ENCODE data around the gene PJA1.

PJA1 gene

GRCh38 chrX:69173906-69174305, 8.7 kb upstream of the PJA1 start:
- Histone ChIP-seq H2AK5ac (ENCODE audit: low read length, severe bottlenecking) (no peak overlapping the region), H2BK5ac (ENCODE audit: low read depth, low read length, poor library complexity, severe bottlenecking) (no peak overlapping the region), H2BK15ac (ENCODE audit: low read depth, poor library complexity, severe bottlenecking) (no peak overlapping the region), H3K79me1 (replicated peaks; ENCODE audit: low read length, poor library complexity, severe bottlenecking) (no peaks in the 10 kb centered on the region), H3K18ac (ENCODE audit: low read depth in 1 of 2, low read length in 2 of 2) (no peak overlapping the region), H3K14ac (ENCODE audit: low read length in 2 of 2) (no peak overlapping the region), H2AFZ (ENCODE audit: low read depth, low read length) (no peak overlapping the region), H3K4me2 (ENCODE audit: low read length, poor library complexity, severe bottlenecking) (no peak overlapping the region), H3K4ac (ENCODE audit: low read depth in 1 of 2, low read length in 2 of 2) (no peak overlapping the region), H2BK120ac (ENCODE audit: low read depth, low read length) (peak overlapping the region; percentile 19), H3K9me3 (ENCODE audit: control insufficient read depth, low read length) (peaks cover 27% of the 10 kb centered on the region), H3K36me3 (ENCODE audit: control insufficient read depth in 1 of 2, insufficient read depth in 2 of 2, low read depth in 1 of 2, low read length in 2 of 2) (no peaks in the 10 kb centered on the region), H4K8ac (ENCODE audit: low read length) (no peak overlapping the region), H3K23ac (ENCODE audit: low read length in 2 of 2) (no peak overlapping the region), H2BK12ac (ENCODE audit: low read length in 2 of 2) (no peak overlapping the region), H4K91ac (ENCODE audit: low read length) (no peak overlapping the region), H3K4me3 (ENCODE audit: insufficient read depth in 1 of 2, low read depth in 1 of 2, low read length in 2 of 2) (no peak overlapping the region), H3K4me1 (ENCODE audit: control insufficient read depth, insufficient read depth, low read depth, low read length) (peaks cover 2% of the 10 kb centered on the region), H3K27me3 (ENCODE audit: control insufficient read depth in 1 of 2, insufficient read depth in 1 of 2, low read length in 2 of 2) (peaks cover 6 to 63% of the 10 kb centered on the region in 2 experiments), H3K9ac (ENCODE audit: low read length) (no peak overlapping the region), H3K27ac (ENCODE audit: low read length, poor library complexity, severe bottlenecking) (no peak overlapping the region)
- no peak for DNase-seq
- whole genome bisulfite sequencing: 12% methylated on average over 19 of the region's 20 CpGs

- 86% methylated on average over 2 of the region's 3 CpGs for WGBS
- no peak overlapping the region for H3K27ac ChIP-seq (ENCODE audit: low read length, poor library complexity, severe bottlenecking)
- no peaks in the 10 kb centered on the region for H3K36me3 ChIP-seq (ENCODE audit: control insufficient read depth in 1 of 2, insufficient read depth in 2 of 2, low read depth in 1 of 2, low read length in 2 of 2)
- no peaks in the 10 kb centered on the region for H3K79me1 ChIP-seq (replicated peaks; ENCODE audit: low read length, poor library complexity, severe bottlenecking)
- no peak overlapping the region for H2AK5ac ChIP-seq (ENCODE audit: low read length, severe bottlenecking)
- peaks cover 6 to 57% of the 10 kb centered on the region in 2 experiments for H3K27me3 ChIP-seq (ENCODE audit: control insufficient read depth in 1 of 2, insufficient read depth in 1 of 2, low read length in 2 of 2)
- H2AFZ ChIP-seq (ENCODE audit: low read depth, low read length): no peak overlapping the region
- H3K9ac ChIP-seq (ENCODE audit: low read length): no peak overlapping the region
- H2BK120ac ChIP-seq (ENCODE audit: low read depth, low read length): no peak overlapping the region
- H4K8ac ChIP-seq (ENCODE audit: low read length): no peak overlapping the region
- H2BK12ac ChIP-seq (ENCODE audit: low read length in 2 of 2): no peak overlapping the region
- no peak overlapping the region for H3K4me3 ChIP-seq (ENCODE audit: insufficient read depth in 1 of 2, low read depth in 1 of 2, low read length in 2 of 2)
- no peak overlapping the region for H2BK5ac ChIP-seq (ENCODE audit: low read depth, low read length, poor library complexity, severe bottlenecking)
- no peak overlapping the region for H3K18ac ChIP-seq (ENCODE audit: low read depth in 1 of 2, low read length in 2 of 2)
- no peak overlapping the region for H3K14ac ChIP-seq (ENCODE audit: low read length in 2 of 2)
- DNase-seq: no peak
- no peak overlapping the region for H3K4ac ChIP-seq (ENCODE audit: low read depth in 1 of 2, low read length in 2 of 2)
- no peak overlapping the region for H2BK15ac ChIP-seq (ENCODE audit: low read depth, poor library complexity, severe bottlenecking)
- H3K9me3 ChIP-seq (ENCODE audit: control insufficient read depth, low read length): peaks cover 33% of the 10 kb centered on the region
- no peak overlapping the region for H3K4me2 ChIP-seq (ENCODE audit: low read length, poor library complexity, severe bottlenecking)
- no peak overlapping the region for H4K91ac ChIP-seq (ENCODE audit: low read length)
- H3K23ac ChIP-seq (ENCODE audit: low read length in 2 of 2): no peak overlapping the region
- peaks cover 2% of the 10 kb centered on the region for H3K4me1 ChIP-seq (ENCODE audit: control insufficient read depth, insufficient read depth, low read depth, low read length)
Observed at GRCh38 chrX:69172937-69173336, 7.7 kb upstream of the PJA1 start.

- H4K91ac ChIP-seq (ENCODE audit: low read length): no peak overlapping the region
- no peak overlapping the region for H2BK12ac ChIP-seq (ENCODE audit: low read length in 2 of 2)
- no peak overlapping the region for H3K4me3 ChIP-seq (ENCODE audit: insufficient read depth in 1 of 2, low read depth in 1 of 2, low read length in 2 of 2)
- H3K9ac ChIP-seq (ENCODE audit: low read length): no peak overlapping the region
- H3K4ac ChIP-seq (ENCODE audit: low read depth in 1 of 2, low read length in 2 of 2): no peak overlapping the region
- H2BK120ac ChIP-seq (ENCODE audit: low read depth, low read length): no peak overlapping the region
- H3K79me1 ChIP-seq (replicated peaks; ENCODE audit: low read length, poor library complexity, severe bottlenecking): no peaks in the 10 kb centered on the region
- H3K18ac ChIP-seq (ENCODE audit: low read depth in 1 of 2, low read length in 2 of 2): no peak overlapping the region
- H3K27ac ChIP-seq (ENCODE audit: low read length, poor library complexity, severe bottlenecking): no peak overlapping the region
- H3K27me3 ChIP-seq (ENCODE audit: control insufficient read depth in 1 of 2, insufficient read depth in 1 of 2, low read length in 2 of 2): peaks cover 0 to 40% of the 10 kb centered on the region in 2 experiments
- no peak overlapping the region for H2BK5ac ChIP-seq (ENCODE audit: low read depth, low read length, poor library complexity, severe bottlenecking)
- no peak overlapping the region for H2AK5ac ChIP-seq (ENCODE audit: low read length, severe bottlenecking)
- no peak overlapping the region for H4K8ac ChIP-seq (ENCODE audit: low read length)
- H3K9me3 ChIP-seq (ENCODE audit: control insufficient read depth, low read length): peaks cover 20% of the 10 kb centered on the region
- no peaks in the 10 kb centered on the region for H3K36me3 ChIP-seq (ENCODE audit: control insufficient read depth in 1 of 2, insufficient read depth in 2 of 2, low read depth in 1 of 2, low read length in 2 of 2)
- no peak overlapping the region for H2AFZ ChIP-seq (ENCODE audit: low read depth, low read length)
- H3K4me2 ChIP-seq (ENCODE audit: low read length, poor library complexity, severe bottlenecking): no peak overlapping the region
- H3K4me1 ChIP-seq (ENCODE audit: control insufficient read depth, insufficient read depth, low read depth, low read length): peaks cover 2% of the 10 kb centered on the region
- DNase-seq: no peak
- no peak overlapping the region for H3K14ac ChIP-seq (ENCODE audit: low read length in 2 of 2)
- H3K23ac ChIP-seq (ENCODE audit: low read length in 2 of 2): no peak overlapping the region
- H2BK15ac ChIP-seq (ENCODE audit: low read depth, poor library complexity, severe bottlenecking): no peak overlapping the region
Observed at GRCh38 chrX:69170319-69170718, 5.1 kb upstream of the PJA1 start.

GRCh38 chrX:69163936-69164741, 1.1 kb downstream of the PJA1 start:
- Histone ChIP-seq H2BK12ac (ENCODE audit: low read length in 2 of 2) (no peak overlapping the region), H4K8ac (ENCODE audit: low read length) (no peak overlapping the region), H3K27ac (ENCODE audit: low read length, poor library complexity, severe bottlenecking) (no peak overlapping the region), H3K4me1 (ENCODE audit: control insufficient read depth, insufficient read depth, low read depth, low read length) (peaks cover 6% of the 10 kb centered on the region), H3K4me3 (ENCODE audit: insufficient read depth in 1 of 2, low read depth in 1 of 2, low read length in 2 of 2) (peak overlapping the region; percentile 84 to 87), H3K36me3 (ENCODE audit: control insufficient read depth in 1 of 2, insufficient read depth in 2 of 2, low read depth in 1 of 2, low read length in 2 of 2) (peaks cover 15 to 22% of the 10 kb centered on the region in 2 experiments), H2BK15ac (ENCODE audit: low read depth, poor library complexity, severe bottlenecking) (no peak overlapping the region), H2BK120ac (ENCODE audit: low read depth, low read length) (no peak overlapping the region), H3K23ac (ENCODE audit: low read length in 2 of 2) (no peak overlapping the region), H3K4me2 (ENCODE audit: low read length, poor library complexity, severe bottlenecking) (peak overlapping the region; percentile 68), H3K79me1 (replicated peaks; ENCODE audit: low read length, poor library complexity, severe bottlenecking) (peaks cover 6% of the 10 kb centered on the region), H2AK5ac (ENCODE audit: low read length, severe bottlenecking) (no peak overlapping the region), H3K27me3 (ENCODE audit: control insufficient read depth in 1 of 2, insufficient read depth in 1 of 2, low read length in 2 of 2) (peaks cover 0 to 41% of the 10 kb centered on the region in 2 experiments), H3K18ac (ENCODE audit: low read depth in 1 of 2, low read length in 2 of 2) (no peak overlapping the region), H2AFZ (ENCODE audit: low read depth, low read length) (no peak overlapping the region), H2BK5ac (ENCODE audit: low read depth, low read length, poor library complexity, severe bottlenecking) (no peak overlapping the region), H3K9me3 (ENCODE audit: control insufficient read depth, low read length) (peaks cover 18% of the 10 kb centered on the region), H4K91ac (ENCODE audit: low read length) (no peak overlapping the region), H3K9ac (ENCODE audit: low read length) (peak overlapping the region; percentile 36), H3K14ac (ENCODE audit: low read length in 2 of 2) (no peak overlapping the region), H3K4ac (ENCODE audit: low read depth in 1 of 2, low read length in 2 of 2) (no peak overlapping the region)
- DNase-seq: peak; percentile 19
- 27% methylated on average over 22 of the region's 23 CpGs for WGBS
